Mucosa of descending colon (tissue), 3 donors: ENCODE data around the gene CDK2. TPM values are rescaled to one million over a fixed set of nuclear protein-coding genes. Genes with fewer than 3 reads are reported as not detected.
A peak's percentile ranks its signal among the peaks of the same experiment; 100 is the strongest.

Source experiments
- ATAC-seq: fragments of 200-7000 bp; cut with Tn5 transposase; one replicate; pipeline ENCODE4 v1.9.1; 2020; ENCODE audit warnings: mild to moderate bottlenecking, moderate library complexity
- DNase-seq, 3 donors: peaks; one replicate each; pipeline ENCODE4 v3.0.0-alpha.2; 2020
- H3K36me3 ChIP-seq: fragments of 200-600 bp; one replicate; pipeline ENCODE4 v1.8.0; 2021; ENCODE audit warnings: low read depth, mild to moderate bottlenecking
- H3K4me1 ChIP-seq: fragments of 200-600 bp; one replicate; pipeline ENCODE4 v1.8.0; 2021; ENCODE audit warnings: low read depth, mild to moderate bottlenecking
- H3K4me3 ChIP-seq: fragments of 200-600 bp; one replicate; pipeline ENCODE4 v1.8.0; 2021; ENCODE audit warnings: mild to moderate bottlenecking
- H3K9me3 ChIP-seq: fragments of 200-600 bp; one replicate; pipeline ENCODE4 v1.8.0; 2021; ENCODE audit warnings: mild to moderate bottlenecking
- CTCF ChIP-seq: fragments of 200-600 bp; IDR thresholded peaks from one replicate; pipeline ENCODE4 v1.8.0; 2022; ENCODE audit warnings: antibody characterized with exemption, mild to moderate bottlenecking
- intact Hi-C, 2 donors: fragments of 100-400 bp; cut with DNase I in 1 of 2; cut with micrococcal nuclease in 1 of 2; formaldehyde crosslinking; loops; one replicate each; pipeline versions ENCODE4 v1.11.0 to v1.11.1; 2022; cut with DNase I, micrococcal nuclease
- total RNA-seq, 3 donors: library from RNA; stranded (reverse); fragmentation: NEBNext Ultra II Directional in 2 of 3; extraction: Animal tissue kit (Norgen Biotek cat#: 25700) in 2 of 3; gene quantifications; one replicate each; pipeline versions ENCODE4 v1.2.1 to v1.2.4, GENCODE V29; 2021 to 2023
- donor health status: DM: no; HTN: no; CAD: no; lungs with moderate emphysema.
- donor health status: DM: no; HTN: no; CAD: no.
- donor health status: DM: no; HTN: yes; CAD: no.

The CDK2 gene
- total RNA-seq, 3 donors from 2014 or later: 17.1 to 22.1 (median 20.8) TPM

GRCh38 chr12:55991110-55991509, 24.5 kb downstream of the CDK2 start:
- Histone ChIP-seq H3K4me3 (no peak overlapping the region), H3K9me3 (no peaks in the 10 kb centered on the region), H3K36me3 (peaks cover 5% of the 10 kb centered on the region), H3K4me1 (no peaks in the 10 kb centered on the region)
- TF ChIP-seq CTCF: no peak
- ATAC-seq (no peak), DNase-seq (no peak)
- intact Hi-C loops: loop anchor here in 1 of 2 donors (5.0 kb wide), 1 partner anchor 41 kb away; no protein-coding TSS in a partner anchor

GRCh38 chr12:55993230-55993853, 26.7 kb downstream of the CDK2 start:
- no peak for TF ChIP-seq CTCF
- Histone ChIP-seq H3K36me3 (peaks cover 5% of the 10 kb centered on the region), H3K4me3 (no peak overlapping the region), H3K4me1 (no peaks in the 10 kb centered on the region), H3K9me3 (no peaks in the 10 kb centered on the region)
- intact Hi-C loops: loop anchor here in 1 of 2 donors (5.0 kb wide), 1 partner anchor 39 kb away; no protein-coding TSS in a partner anchor
- DNase-seq (no peak), ATAC-seq (no peak)

- ATAC-seq: no peak
Observed at GRCh38 chr12:55995366-55995765, 28.7 kb downstream of the CDK2 start.

GRCh38 chr12:55996201-55996714, 29.6 kb downstream of the CDK2 start:
- H3K36me3 ChIP-seq: peaks cover 3% of the 10 kb centered on the region
- peak; percentile 61 for TF ChIP-seq CTCF
- H3K4me1 ChIP-seq: peaks cover 7% of the 10 kb centered on the region
- intact Hi-C loops: no loop called here
- peak in 2 of 3 donors; percentile 51 to 59 for DNase-seq
- ATAC-seq: peak; percentile 65
- no peaks in the 10 kb centered on the region for H3K9me3 ChIP-seq
- H3K4me3 ChIP-seq: peak overlapping the region; percentile 39

More at GRCh38 chr12:55995366-55995765, 28.7 kb downstream of the CDK2 start:
- no peak for DNase-seq
- H3K4me1 ChIP-seq: peaks cover under 1% of the 10 kb centered on the region
- intact Hi-C loops: no loop called here
- no peak overlapping the region for H3K4me3 ChIP-seq
- peaks cover 5% of the 10 kb centered on the region for H3K36me3 ChIP-seq
- no peak for TF ChIP-seq CTCF
- no peaks in the 10 kb centered on the region for H3K9me3 ChIP-seq

- Histone ChIP-seq H3K4me1 (peaks cover 8% of the 10 kb centered on the region), H3K9me3 (no peaks in the 10 kb centered on the region), H3K4me3 (peak within 1 kb of the TSS; percentile 39), H3K36me3 (no peaks in the 10 kb centered on the region)
- no peak for TF ChIP-seq CTCF
- ATAC-seq: peak; percentile 98
- peak; percentile 95 to 97 (median 95) for DNase-seq
- intact Hi-C loops: no loop called here
Observed at GRCh38 chr12:55996715-55997534, 30.3 kb downstream of the CDK2 start, which contains the start of gene SUOX. SUOX (plus strand) TSS chr12:55997276; CDS start chr12:56002222, 4,946 bp downstream.
